Spleen (tissue), 7 donors: ENCODE data around the gene RNF123.

Source experiments
- POLR2A ChIP-seq, 3 donors: fragments of 450-650 bp; IDR thresholded peaks; one replicate each; pipeline ENCODE4 v1.5.1; 2017; ENCODE audit warnings: antibody characterized with exemption in 3 of 3, mild to moderate bottlenecking in 1 of 3
- POLR2AphosphoS5 ChIP-seq, 3 donors: sonication (generic); formaldehyde crosslinking; IDR thresholded peaks; one replicate each; pipeline ENCODE4 v1.5.1; 2017; ENCODE audit warnings: antibody characterized with exemption in 3 of 3
- TF ChIP-seq, protein P1 (sequence below), 11 experiments: fragments of 200-600 bp in 7 of 11; fragments of 450-650 bp in 4 of 11; sonication (generic) in 4 of 11; IDR thresholded peaks in 8 of 11; conservative IDR thresholded peaks in 3 of 11; 1 replicate in 7 of 11; 2 replicates in 4 of 11; pipeline versions ENCODE4 v1.4.0 to v1.8.0; 2016 to 2021; ENCODE audit warnings: antibody characterized with exemption in 11 of 11, inconsistent platforms in 4 of 11, mild to moderate bottlenecking in 1 of 11
- donor health status: DM: no; HTN: no; CAD: no; lungs with moderate emphysema.
- donor health status: DM: no; HTN: no; CAD: no.
- donor health status: DM: no; HTN: no; CAD: no.

- TF ChIP-seq POLR2AphosphoS5 (IDR thresholded peaks at IDR 0.05), result no peak
- TF ChIP-seq, protein P1, sequence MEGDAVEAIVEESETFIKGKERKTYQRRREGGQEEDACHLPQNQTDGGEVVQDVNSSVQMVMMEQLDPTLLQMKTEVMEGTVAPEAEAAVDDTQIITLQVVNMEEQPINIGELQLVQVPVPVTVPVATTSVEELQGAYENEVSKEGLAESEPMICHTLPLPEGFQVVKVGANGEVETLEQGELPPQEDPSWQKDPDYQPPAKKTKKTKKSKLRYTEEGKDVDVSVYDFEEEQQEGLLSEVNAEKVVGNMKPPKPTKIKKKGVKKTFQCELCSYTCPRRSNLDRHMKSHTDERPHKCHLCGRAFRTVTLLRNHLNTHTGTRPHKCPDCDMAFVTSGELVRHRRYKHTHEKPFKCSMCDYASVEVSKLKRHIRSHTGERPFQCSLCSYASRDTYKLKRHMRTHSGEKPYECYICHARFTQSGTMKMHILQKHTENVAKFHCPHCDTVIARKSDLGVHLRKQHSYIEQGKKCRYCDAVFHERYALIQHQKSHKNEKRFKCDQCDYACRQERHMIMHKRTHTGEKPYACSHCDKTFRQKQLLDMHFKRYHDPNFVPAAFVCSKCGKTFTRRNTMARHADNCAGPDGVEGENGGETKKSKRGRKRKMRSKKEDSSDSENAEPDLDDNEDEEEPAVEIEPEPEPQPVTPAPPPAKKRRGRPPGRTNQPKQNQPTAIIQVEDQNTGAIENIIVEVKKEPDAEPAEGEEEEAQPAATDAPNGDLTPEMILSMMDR (IDR thresholded peaks at IDR 0.05 in 8 of 11, conservative IDR thresholded peaks at IDR 0.05 in 3 of 11), result no peak
- TF ChIP-seq POLR2A (IDR thresholded peaks at IDR 0.05), result no peak
Measured at GRCh38 chr3:49709852-49710251, 20.5 kb downstream of the RNF123 start.
